K562 (cell line): ENCODE results near the gene CPLANE2. TPM values are rescaled to one million over a fixed set of nuclear protein-coding genes. Genes with fewer than 3 reads are reported as not detected.

ENCODE experiments used
- CBX1 ChIP-seq: sonication (generic); IDR thresholded peaks from 2 replicates; pipeline ENCODE4 v1.6.1; 2016; ENCODE audit warnings: antibody characterized with exemption, low read depth, mild to moderate bottlenecking
- GATAD2A ChIP-seq: fragments of 450-650 bp; IDR thresholded peaks from 2 replicates; pipeline ENCODE4 v1.6.1; 2017
- HNRNPUL1 ChIP-seq: fragments of 200-400 bp; formaldehyde crosslinking; IDR thresholded peaks from 2 replicates; pipeline ENCODE4 v1.6.1; 2017; ENCODE audit warnings: low read length
- HSF4 ChIP-seq: fragments of 250-450 bp; sonication (Bioruptor Pico); IDR thresholded peaks from 2 replicates; pipeline ENCODE4 v2.1.2; 2022; ENCODE audit warnings: mild to moderate bottlenecking, moderate library complexity, borderline replicate concordance
- IRF2 ChIP-seq: sonication (generic); formaldehyde crosslinking; IDR thresholded peaks from 2 replicates; pipeline ENCODE4 v1.8.1; 2022; ENCODE audit warnings: mild to moderate bottlenecking, missing genetic modification reagents
- MED1 ChIP-seq: sonication (generic); formaldehyde crosslinking; IDR thresholded peaks from 2 replicates; pipeline ENCODE4 v1.8.1; 2023; ENCODE audit warnings: missing genetic modification reagents, borderline replicate concordance
- PHF21A ChIP-seq: fragments of 450-650 bp; IDR thresholded peaks from 2 replicates; pipeline ENCODE4 v1.6.1; 2017; ENCODE audit warnings: low read depth, borderline replicate concordance
- POLR2G ChIP-seq: fragments of 200-400 bp; formaldehyde crosslinking; IDR thresholded peaks from 2 replicates; pipeline ENCODE4 v1.6.1; 2017; ENCODE audit warnings: low read depth, mild to moderate bottlenecking, antibody characterized with exemption, low read length, moderate library complexity
- PRMT5 ChIP-seq: sonication (generic); formaldehyde crosslinking; IDR thresholded peaks from 2 replicates; pipeline ENCODE4 v1.5.0; 2020; ENCODE audit warnings: missing genetic modification reagents
- SRSF1 ChIP-seq: fragments of 200-400 bp; formaldehyde crosslinking; IDR thresholded peaks from 2 replicates; pipeline ENCODE4 v1.6.1; 2017; ENCODE audit warnings: mild to moderate bottlenecking, low read depth, low read length, moderate library complexity
- STAG1 ChIP-seq: sonication (generic); formaldehyde crosslinking; IDR thresholded peaks from 2 replicates; pipeline ENCODE4 v1.5.0; 2020; ENCODE audit warnings: missing genetic modification reagents, borderline replicate concordance
- TARDBP ChIP-seq: fragments of 450-650 bp; IDR thresholded peaks from 2 replicates; pipeline ENCODE4 v1.6.1; 2016
- polyA plus RNA-seq, 8 experiments: library from polyadenylated mRNA; depleted of rRNA in 4 of 8; stranded (reverse) in 5 of 8; unstranded in 3 of 8; fragments of >200 nt; fragmentation: Nextera tagmentation in 2 of 8; fragmentation: Illumina TruSeq in 1 of 8; extraction: Ambion mirVana in 2 of 8; extraction: Trizol in 1 of 8; gene quantifications; 2 replicates each; pipeline versions ENCODE4 v1.2.1 to v1.2.3, GENCODE V29; 2011 to 2014; ENCODE audit warnings: inconsistent platforms in 1 of 8, missing spikeins in 1 of 8
- total RNA-seq, 7 experiments: library from RNA; depleted of rRNA in 6 of 7; stranded (reverse); fragments of >200 nt in 6 of 7; fragmentation: Illumina TruSeq in 2 of 7; extraction: Trizol in 2 of 7; gene quantifications; 2 replicates each; pipeline versions ENCODE4 v1.2.1 to v1.2.3, GENCODE V29; 2011 to 2021; ENCODE audit warnings: low replicate concordance in 1 of 7
- TF ChIP-seq, protein P1 (sequence below): sonication (generic); formaldehyde crosslinking; IDR thresholded peaks from 2 replicates; pipeline ENCODE4 v1.8.0; 2022; ENCODE audit warnings: mild to moderate bottlenecking, low read depth, missing genetic modification reagents
- TF ChIP-seq, protein P2 (sequence below), 2 experiments: IDR thresholded peaks; 2 replicates each; pipeline ENCODE4 v1.6.1; 2012; ENCODE audit warnings: improper control_type of control experiment in 2 of 2, low read depth in 2 of 2, low read length in 2 of 2, borderline replicate concordance in 1 of 2
- TF ChIP-seq, protein P3 (sequence below): fragments of 450-650 bp; IDR thresholded peaks from 2 replicates; pipeline ENCODE4 v1.6.1; 2018; ENCODE audit not compliant: partially characterized antibody
- TF ChIP-seq, protein P4 (sequence below): fragments of 450-650 bp; IDR thresholded peaks from 2 replicates; pipeline ENCODE4 v1.6.1; 2018; ENCODE audit warnings: mild to moderate bottlenecking, low read depth; ENCODE audit not compliant: partially characterized antibody
- TF ChIP-seq, protein P5 (sequence below): fragments of 450-650 bp; IDR thresholded peaks from 2 replicates; pipeline ENCODE4 v1.6.1; 2016

The CPLANE2 gene
- total and polyA plus RNA-seq, 9 of the 15 experiments (the other 6 are each of a cell fraction or from before 2014, with no cell fraction given) = 0.17 to 20.9 (median 8.1) TPM

DNA sequence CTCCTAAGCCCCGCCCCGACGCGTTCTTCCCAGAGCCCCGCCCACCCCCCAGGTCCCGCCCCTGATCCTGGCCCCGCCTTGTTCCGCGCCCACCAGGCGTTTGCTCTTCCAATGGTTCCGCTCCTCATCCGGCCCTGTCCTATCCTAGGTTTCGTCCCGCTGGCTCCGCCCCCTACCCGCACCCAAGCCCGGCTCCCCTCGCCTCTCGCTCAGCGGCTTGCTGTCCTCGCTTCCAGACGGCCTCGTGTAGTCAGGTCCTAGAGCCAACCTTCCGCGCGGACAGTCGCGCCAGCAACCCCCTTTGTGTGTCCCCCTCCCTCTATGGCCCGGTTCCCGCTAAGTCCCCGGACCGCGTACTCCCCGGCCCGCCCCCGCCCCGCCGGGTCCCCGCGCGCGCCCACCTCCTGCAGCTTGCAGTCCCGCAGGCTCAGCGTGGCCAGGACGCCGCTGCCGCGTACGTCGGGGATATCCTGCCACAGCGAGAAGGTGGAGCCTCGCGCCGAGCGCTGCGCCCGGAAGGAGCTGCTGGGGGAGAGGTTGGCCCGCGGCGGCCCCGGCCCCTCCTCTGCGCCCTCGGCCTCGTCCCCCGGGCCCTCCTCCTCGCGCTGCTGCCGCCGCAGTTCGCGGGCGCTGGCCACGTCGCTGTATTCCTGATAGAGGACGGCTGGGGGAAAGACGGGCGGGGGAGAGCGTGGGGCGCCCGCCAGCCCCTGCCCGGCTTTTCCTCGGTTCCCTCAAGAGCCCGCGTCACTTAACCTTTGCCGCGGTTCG lies 30.3 kb downstream of the CPLANE2 start (continued):
- TF ChIP-seq HNRNPUL1 = no peak
- TF ChIP-seq, protein P1, sequence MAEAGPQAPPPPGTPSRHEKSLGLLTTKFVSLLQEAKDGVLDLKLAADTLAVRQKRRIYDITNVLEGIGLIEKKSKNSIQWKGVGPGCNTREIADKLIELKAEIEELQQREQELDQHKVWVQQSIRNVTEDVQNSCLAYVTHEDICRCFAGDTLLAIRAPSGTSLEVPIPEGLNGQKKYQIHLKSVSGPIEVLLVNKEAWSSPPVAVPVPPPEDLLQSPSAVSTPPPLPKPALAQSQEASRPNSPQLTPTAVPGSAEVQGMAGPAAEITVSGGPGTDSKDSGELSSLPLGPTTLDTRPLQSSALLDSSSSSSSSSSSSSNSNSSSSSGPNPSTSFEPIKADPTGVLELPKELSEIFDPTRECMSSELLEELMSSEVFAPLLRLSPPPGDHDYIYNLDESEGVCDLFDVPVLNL (CRISPR knock-in tag) = 0 out of 2 replicates have a peak, but pooled peaks have one; percentile 71
- peak; percentile 78; the same call in 1 of the 2 replicates for TF ChIP-seq PHF21A
- TF ChIP-seq IRF2 (CRISPR knock-in tag) = no peak
- TF ChIP-seq PRMT5 (CRISPR knock-in tag) = peak; percentile 24; the same call in 1 of the 2 replicates
- TF ChIP-seq, protein P2, sequence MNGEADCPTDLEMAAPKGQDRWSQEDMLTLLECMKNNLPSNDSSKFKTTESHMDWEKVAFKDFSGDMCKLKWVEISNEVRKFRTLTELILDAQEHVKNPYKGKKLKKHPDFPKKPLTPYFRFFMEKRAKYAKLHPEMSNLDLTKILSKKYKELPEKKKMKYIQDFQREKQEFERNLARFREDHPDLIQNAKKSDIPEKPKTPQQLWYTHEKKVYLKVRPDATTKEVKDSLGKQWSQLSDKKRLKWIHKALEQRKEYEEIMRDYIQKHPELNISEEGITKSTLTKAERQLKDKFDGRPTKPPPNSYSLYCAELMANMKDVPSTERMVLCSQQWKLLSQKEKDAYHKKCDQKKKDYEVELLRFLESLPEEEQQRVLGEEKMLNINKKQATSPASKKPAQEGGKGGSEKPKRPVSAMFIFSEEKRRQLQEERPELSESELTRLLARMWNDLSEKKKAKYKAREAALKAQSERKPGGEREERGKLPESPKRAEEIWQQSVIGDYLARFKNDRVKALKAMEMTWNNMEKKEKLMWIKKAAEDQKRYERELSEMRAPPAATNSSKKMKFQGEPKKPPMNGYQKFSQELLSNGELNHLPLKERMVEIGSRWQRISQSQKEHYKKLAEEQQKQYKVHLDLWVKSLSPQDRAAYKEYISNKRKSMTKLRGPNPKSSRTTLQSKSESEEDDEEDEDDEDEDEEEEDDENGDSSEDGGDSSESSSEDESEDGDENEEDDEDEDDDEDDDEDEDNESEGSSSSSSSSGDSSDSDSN (IDR thresholded peaks at IDR 0.05; ENCODE audit: borderline replicate concordance in 1 of 2, low read depth in 2 of 2, low read length in 2 of 2) = peak; percentile 68 to 75; a peak in 2 of 4 replicates
- peak; percentile 89; the same call in 1 of the 2 replicates for TF ChIP-seq GATAD2A
- TF ChIP-seq, protein P3, sequence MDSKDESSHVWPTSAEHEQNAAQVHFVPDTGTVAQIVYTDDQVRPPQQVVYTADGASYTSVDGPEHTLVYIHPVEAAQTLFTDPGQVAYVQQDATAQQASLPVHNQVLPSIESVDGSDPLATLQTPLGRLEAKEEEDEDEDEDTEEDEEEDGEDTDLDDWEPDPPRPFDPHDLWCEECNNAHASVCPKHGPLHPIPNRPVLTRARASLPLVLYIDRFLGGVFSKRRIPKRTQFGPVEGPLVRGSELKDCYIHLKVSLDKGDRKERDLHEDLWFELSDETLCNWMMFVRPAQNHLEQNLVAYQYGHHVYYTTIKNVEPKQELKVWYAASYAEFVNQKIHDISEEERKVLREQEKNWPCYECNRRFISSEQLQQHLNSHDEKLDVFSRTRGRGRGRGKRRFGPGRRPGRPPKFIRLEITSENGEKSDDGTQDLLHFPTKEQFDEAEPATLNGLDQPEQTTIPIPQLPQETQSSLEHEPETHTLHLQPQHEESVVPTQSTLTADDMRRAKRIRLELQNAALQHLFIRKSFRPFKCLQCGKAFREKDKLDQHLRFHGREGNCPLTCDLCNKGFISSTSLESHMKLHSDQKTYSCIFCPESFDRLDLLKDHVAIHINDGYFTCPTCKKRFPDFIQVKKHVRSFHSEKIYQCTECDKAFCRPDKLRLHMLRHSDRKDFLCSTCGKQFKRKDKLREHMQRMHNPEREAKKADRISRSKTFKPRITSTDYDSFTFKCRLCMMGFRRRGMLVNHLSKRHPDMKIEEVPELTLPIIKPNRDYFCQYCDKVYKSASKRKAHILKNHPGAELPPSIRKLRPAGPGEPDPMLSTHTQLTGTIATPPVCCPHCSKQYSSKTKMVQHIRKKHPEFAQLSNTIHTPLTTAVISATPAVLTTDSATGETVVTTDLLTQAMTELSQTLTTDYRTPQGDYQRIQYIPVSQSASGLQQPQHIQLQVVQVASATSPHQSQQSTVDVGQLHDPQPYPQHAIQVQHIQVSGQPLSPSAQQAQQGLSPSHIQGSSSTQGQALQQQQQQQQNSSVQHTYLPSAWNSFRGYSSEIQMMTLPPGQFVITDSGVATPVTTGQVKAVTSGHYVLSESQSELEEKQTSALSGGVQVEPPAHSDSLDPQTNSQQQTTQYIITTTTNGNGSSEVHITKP = peak; percentile 6
- TF ChIP-seq CBX1 = peak; percentile 80; the same call in 1 of the 2 replicates
- TF ChIP-seq TARDBP = peak; percentile 59; the same call in 1 of the 2 replicates
- no peak for TF ChIP-seq HSF4 (CRISPR knock-in tag)
- no peak for TF ChIP-seq STAG1 (CRISPR knock-in tag)
- TF ChIP-seq MED1 (CRISPR knock-in tag) = no peak
- peak; percentile 97 for TF ChIP-seq POLR2G
- TF ChIP-seq SRSF1 = 0 out of 2 replicates have a peak, but pooled peaks have one; percentile 49
- TF ChIP-seq, protein P4, sequence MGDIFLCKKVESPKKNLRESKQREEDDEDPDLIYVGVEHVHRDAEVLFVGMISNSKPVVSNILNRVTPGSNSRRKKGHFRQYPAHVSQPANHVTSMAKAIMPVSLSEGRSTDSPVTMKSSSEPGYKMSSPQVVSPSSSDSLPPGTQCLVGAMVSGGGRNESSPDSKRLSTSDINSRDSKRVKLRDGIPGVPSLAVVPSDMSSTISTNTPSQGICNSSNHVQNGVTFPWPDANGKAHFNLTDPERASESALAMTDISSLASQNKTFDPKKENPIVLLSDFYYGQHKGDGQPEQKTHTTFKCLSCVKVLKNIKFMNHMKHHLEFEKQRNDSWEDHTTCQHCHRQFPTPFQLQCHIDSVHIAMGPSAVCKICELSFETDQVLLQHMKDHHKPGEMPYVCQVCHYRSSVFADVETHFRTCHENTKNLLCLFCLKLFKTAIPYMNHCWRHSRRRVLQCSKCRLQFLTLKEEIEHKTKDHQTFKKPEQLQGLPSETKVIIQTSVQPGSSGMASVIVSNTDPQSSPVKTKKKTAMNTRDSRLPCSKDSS = no peak
- TF ChIP-seq, protein P5, sequence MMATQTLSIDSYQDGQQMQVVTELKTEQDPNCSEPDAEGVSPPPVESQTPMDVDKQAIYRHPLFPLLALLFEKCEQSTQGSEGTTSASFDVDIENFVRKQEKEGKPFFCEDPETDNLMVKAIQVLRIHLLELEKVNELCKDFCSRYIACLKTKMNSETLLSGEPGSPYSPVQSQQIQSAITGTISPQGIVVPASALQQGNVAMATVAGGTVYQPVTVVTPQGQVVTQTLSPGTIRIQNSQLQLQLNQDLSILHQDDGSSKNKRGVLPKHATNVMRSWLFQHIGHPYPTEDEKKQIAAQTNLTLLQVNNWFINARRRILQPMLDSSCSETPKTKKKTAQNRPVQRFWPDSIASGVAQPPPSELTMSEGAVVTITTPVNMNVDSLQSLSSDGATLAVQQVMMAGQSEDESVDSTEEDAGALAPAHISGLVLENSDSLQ = peak; percentile 40; the same call in 1 of the 2 replicates
